Nephron (organoid): ENCODE results near the gene RWDD4.

Experiments
- H3K27ac Mint-ChIP-seq, 3 experiments: 2 replicates each; pipeline ENCODE4 v1.8.0; 2020; ENCODE audit warnings: mixed read lengths in 3 of 3, mild to moderate bottlenecking in 2 of 3, moderate library complexity in 1 of 3
- H3K27me3 Mint-ChIP-seq: 2 replicates; pipeline ENCODE4 v1.8.0; 2021; ENCODE audit warnings: low read depth, mild to moderate bottlenecking, moderate library complexity, mixed read lengths
- H3K36me3 Mint-ChIP-seq: 2 replicates; pipeline ENCODE4 v1.8.0; 2020; ENCODE audit warnings: low read depth, mixed read lengths
- H3K4me1 Mint-ChIP-seq: 2 replicates; pipeline ENCODE4 v1.8.0; 2020; ENCODE audit warnings: mixed read lengths
- H3K4me3 Mint-ChIP-seq, 3 experiments: 2 replicates each; pipeline ENCODE4 v1.8.0; 2020; ENCODE audit warnings: mild to moderate bottlenecking in 3 of 3, mixed read lengths in 3 of 3, moderate library complexity in 2 of 3
- H3K9me3 Mint-ChIP-seq: 2 replicates; pipeline ENCODE4 v1.8.0; 2020; ENCODE audit warnings: mixed read lengths
- CTCF ChIP-seq, 3 experiments: fragments of 200-600 bp; sonication (generic); IDR thresholded peaks; one replicate each; pipeline ENCODE4 v1.5.0; 2021; ENCODE audit warnings: antibody characterized with exemption in 3 of 3; ENCODE audit not compliant: unreplicated experiment in 3 of 3

RWDD4 gene

GRCh38 chr4:183599690-183600089, 59.3 kb downstream of the RWDD4 start:
- no peak for TF ChIP-seq CTCF (IDR thresholded peaks at IDR 0.05; ENCODE audit: unreplicated experiment in 3 of 3)
- Mint-ChIP-seq H3K4me1 (no peaks in the 10 kb centered on the region), H3K9me3 (peaks cover 10% of the 10 kb centered on the region), H3K4me3 (no peak overlapping the region), H3K27ac (no peak overlapping the region), H3K27me3 (no peaks in the 10 kb centered on the region), H3K36me3 (no peaks in the 10 kb centered on the region)

GRCh38 chr4:183599284-183599683, 59.7 kb downstream of the RWDD4 start:
- TF ChIP-seq CTCF (IDR thresholded peaks at IDR 0.05; ENCODE audit: unreplicated experiment in 3 of 3), result no peak
- H3K36me3 Mint-ChIP-seq, result no peaks in the 10 kb centered on the region
- no peak overlapping the region for H3K27ac Mint-ChIP-seq
- peaks cover 10% of the 10 kb centered on the region for H3K9me3 Mint-ChIP-seq
- H3K4me3 Mint-ChIP-seq, result no peak overlapping the region
- no peaks in the 10 kb centered on the region for H3K27me3 Mint-ChIP-seq
- H3K4me1 Mint-ChIP-seq, result no peaks in the 10 kb centered on the region

- Mint-ChIP-seq H3K27ac (no peak overlapping the region), H3K9me3 (peaks cover 10% of the 10 kb centered on the region), H3K36me3 (no peaks in the 10 kb centered on the region), H3K4me3 (no peak overlapping the region), H3K27me3 (peaks cover 4% of the 10 kb centered on the region), H3K4me1 (no peaks in the 10 kb centered on the region)
- no peak for TF ChIP-seq CTCF (IDR thresholded peaks at IDR 0.05; ENCODE audit: unreplicated experiment in 3 of 3)
Measured at GRCh38 chr4:183596067-183596757, 62.8 kb downstream of the RWDD4 start.

- H3K27ac Mint-ChIP-seq, result no peak overlapping the region
- H3K36me3 Mint-ChIP-seq, result no peaks in the 10 kb centered on the region
- peaks cover 4% of the 10 kb centered on the region for H3K27me3 Mint-ChIP-seq
- peaks cover 10% of the 10 kb centered on the region for H3K9me3 Mint-ChIP-seq
- H3K4me3 Mint-ChIP-seq, result no peak overlapping the region
- TF ChIP-seq CTCF (IDR thresholded peaks at IDR 0.05; ENCODE audit: unreplicated experiment in 3 of 3), result no peak
- no peaks in the 10 kb centered on the region for H3K4me1 Mint-ChIP-seq
Measured at GRCh38 chr4:183594823-183595222, 64.2 kb downstream of the RWDD4 start.

GRCh38 chr4:183591301-183591700, 67.7 kb downstream of the RWDD4 start:
- Mint-ChIP-seq H3K27me3 (peaks cover 4% of the 10 kb centered on the region), H3K9me3 (no peaks in the 10 kb centered on the region)

More at GRCh38 chr4:183591301-183591700, 67.7 kb downstream of the RWDD4 start:
- Mint-ChIP-seq H3K4me1 (peaks cover 10% of the 10 kb centered on the region), H3K36me3 (no peaks in the 10 kb centered on the region), H3K27ac (no peak overlapping the region), H3K4me3 (no peak overlapping the region)
- TF ChIP-seq CTCF (IDR thresholded peaks at IDR 0.05; ENCODE audit: unreplicated experiment in 3 of 3), result no peak
